NCI-H2107 treated with DMSO at 0.1 percent for 48 hours (cell line): ENCODE data around the gene ABRACL.
"Not testable (repeated sequence)": the region's sequence is repeated elsewhere in the genome, so short reads cannot be mapped to it uniquely, and the experiment has no call there.

Source experiments
- DNase-seq: peaks from one replicate; lab custom pipeline; 2025; ENCODE audit not compliant: unreplicated experiment; lab: John Stamatoyannopoulos, UW

ABRACL gene, protein sequence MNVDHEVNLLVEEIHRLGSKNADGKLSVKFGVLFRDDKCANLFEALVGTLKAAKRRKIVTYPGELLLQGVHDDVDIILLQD

DNA sequence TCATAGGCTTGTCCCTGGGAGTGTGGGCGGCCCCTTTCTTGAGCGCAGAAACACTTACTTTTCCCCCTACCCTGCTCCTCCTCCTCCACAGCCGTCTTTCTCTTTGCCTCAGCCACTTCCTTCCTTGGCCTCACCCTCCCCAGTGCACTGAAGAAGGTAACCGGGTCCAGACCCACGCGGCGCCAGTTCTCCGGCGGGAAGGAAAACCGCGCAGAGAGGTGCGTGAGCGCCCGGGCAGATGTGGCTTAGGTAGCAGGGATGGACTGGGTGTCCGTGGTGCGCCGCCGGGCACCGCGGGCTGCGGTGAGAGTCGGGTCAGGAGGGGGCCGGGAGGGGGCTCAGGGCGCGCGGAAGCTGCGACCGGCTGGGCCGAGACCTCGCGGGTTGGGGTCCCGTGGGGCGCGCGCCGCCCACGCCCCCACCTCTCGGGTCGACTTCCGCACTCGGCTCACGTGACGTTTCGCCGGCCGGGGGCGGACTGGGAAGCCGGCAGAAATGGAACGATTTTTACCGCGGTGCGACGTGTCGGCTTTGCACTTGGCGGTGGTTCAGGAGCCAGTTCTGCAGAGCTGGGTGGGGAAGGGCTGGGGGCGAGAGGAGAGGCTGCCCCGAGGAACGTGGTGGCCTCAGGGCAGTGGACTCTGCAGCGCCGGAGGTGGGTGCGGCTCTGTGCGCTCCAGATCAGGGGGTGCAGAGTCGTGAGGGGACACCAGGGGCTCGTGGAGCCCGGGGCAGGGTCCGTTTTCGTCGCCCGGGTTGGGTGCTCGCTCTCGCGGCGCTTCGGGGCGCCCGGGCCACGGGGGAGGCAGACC, at the start of gene ABRACL:
Gene ABRACL (plus strand): TSS at position 88 of the 812 bp plus-strand sequence. CDS start 5,416 bp downstream, outside the sequence.
- no peak for DNase-seq

DNA sequence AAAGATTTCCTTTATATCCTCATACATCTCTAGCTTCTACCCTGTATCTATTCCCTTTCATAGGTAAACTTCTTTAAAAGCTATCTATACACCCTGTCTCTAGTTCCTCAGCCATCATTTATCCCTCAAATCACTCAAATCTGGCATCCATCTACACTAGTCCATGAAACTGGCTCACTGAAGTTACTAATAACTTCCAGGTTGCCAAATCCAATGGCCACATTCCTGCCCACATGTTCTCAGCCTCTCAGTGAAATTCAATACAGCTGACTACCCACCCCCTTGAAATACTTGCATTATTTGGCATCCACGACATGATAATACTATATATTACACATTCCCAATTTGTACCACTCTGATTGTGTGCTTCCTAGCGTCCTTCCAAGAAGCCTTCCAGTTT, 49.2 kb upstream of the ABRACL start:
- DNase-seq, result no peak

DNA sequence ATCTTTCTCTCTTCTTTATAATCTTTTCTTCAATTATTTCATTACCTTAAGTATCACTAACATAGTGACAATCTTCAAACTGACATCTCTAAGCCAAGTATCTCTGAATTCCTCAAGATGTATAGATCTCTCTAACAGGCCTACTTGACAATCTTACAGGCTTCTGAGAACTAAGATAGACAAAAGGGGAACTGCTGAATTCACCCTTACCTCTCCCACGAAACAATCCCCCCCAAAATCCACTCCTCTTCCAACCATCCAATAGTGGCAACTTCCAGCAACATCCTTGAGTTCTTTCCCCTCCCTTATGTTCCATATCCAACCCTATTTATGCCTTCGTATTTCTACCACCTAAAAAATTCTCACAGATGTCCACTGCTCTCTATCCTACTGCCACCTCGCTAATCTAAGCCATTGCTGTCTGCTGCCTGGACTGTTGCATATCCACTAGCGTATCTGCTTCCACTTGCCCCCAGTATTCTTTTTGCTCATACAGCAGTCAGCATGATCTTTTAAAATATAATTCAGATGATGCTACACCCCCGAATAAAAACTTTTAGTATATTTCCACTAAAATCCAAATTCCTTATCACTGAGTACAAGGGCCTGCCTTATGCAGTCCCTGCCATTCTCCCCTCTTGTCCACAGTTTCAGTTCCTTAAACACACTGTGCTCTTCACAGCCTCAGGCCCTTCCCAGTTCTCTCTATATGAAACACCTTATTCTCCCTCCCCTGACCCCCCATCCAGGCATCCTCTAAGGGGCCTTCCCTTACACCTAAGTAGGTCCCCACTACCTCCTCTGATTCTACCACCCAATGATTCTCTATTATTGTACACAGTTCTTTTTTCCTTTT, 48.5 kb upstream of the ABRACL start:
- no peak for DNase-seq

DNA sequence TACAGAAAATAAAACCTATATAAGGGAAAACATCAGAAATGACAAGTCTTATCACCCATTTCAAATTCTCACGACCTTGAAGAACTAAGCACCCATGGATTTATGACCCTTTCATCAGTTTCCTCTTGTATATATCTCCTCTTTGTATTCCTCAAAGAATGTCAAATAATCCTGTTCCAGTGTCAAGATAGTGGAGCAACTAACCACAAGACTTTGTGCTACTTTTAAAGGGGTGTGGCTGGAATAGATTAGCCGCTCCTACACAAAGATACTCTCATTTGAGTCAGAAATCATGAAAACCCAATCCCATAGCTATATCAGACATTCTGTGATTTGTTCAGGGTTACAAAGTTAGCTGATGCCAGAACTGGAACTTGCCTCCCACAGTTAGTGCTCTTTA, 47.1 kb upstream of the ABRACL start:
- no peak for DNase-seq

DNA sequence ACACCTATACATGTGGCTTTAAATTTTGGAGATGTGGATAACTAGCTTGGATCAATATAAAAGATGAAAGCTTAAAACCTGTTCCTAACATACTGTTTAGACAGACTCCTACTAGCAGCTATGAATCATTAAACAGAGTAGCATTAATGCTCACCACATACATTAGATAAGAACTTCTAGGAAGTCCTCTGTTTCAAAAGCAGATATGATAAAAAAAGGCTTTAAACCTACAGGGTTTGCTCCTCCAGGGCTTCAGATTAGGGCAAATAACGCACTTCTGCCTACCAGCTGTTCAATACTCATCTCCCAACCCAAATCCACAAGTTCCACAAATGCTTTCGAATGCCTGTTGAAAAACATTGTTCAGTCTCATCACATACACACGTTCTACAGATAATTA, 42.0 kb upstream of the ABRACL start:
- DNase-seq, result no peak

DNA sequence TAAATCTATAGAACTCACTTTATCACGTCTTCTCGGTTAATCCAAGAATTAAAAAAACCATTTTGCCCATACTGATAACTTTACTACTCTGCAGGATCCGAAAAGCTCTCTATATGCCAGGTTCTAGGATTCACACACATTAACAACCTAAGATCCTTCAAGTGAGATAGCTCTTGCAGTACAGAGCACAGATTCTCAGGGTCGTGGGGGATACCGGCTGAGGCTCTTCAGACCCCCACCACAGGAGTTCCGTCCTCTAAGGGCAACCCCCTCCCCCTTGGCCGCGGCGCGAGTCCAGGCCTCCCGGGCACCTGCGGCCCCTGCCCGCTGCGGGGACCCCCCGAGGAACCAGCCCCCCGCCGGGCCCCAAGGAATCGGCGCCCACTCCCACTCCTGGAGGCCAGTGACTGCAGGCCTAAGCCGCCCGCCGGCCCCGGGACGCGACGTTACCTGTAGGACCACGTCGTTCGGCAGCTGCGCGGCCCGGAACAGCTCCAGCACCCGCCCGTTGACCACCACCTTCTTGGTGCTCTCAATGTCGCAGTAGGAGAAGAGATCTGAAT, 41.4 kb upstream of the ABRACL start:
- DNase-seq, result no peak

DNA sequence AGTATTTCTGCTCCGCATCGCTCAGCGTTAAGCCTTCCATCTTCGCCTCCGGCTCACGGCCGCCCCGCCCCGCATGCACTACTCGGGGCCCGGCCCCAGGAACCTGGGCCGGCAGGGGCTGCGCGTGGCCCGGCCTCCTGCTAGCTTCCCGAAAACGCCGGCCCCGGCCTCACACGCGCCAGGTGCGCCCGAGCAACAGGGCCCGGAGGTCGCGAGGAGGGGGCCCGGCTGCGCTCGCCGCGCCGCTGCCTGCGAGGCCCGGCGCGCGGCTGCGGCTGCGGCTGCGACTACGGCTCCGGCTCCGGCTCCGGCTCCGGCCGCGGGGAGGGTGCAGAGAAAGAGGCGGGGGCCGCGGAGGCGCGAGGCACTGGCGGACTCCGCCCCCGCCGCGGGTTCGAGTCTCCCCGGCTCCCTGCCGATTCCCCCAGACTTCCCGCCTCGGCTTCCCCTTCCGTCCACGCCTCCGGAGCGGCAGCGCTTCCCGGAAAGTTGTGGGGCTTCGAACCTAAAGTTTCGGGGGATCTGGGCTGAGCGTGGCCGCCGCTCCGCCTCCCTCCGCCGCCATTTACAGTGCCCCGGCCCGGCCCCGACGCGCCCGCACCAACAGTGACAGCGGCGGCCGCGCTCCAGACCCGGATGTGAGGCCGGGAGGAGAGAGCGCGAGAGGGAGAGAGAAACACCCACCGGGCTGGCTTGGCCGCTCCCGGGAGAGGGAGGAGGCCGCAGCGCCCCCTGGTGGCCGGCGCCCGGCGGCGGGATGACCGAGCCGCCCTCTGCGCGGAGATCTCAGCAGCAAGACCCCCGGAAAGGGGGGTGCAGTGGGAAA, 40.7 kb upstream of the ABRACL start, which contains the start of gene REPS1:
Gene REPS1 (minus strand): TSS at position 611 of the 826 bp plus-strand sequence. CDS start 571 bp downstream, at position 40.
- DNase-seq, result peak; percentile 77

DNA sequence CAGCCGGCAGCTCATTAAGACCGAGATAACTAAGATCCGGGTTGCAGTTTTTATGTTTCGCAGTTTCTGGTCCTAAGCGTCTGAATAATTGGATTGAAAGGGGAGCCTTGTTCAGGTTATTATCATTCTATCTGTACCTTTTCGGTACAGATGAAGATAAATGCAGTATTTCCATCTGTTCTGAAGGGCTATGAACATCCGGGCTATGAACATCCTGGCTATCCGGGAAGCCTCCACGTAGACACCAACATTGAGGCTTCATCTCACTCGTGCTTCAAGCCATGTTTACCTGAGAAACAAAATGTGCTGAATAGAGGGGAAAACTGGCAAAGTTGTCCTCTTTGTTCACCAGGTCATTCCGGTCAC, 40.1 kb upstream of the ABRACL start:
- DNase-seq, result peak; percentile 47

DNA sequence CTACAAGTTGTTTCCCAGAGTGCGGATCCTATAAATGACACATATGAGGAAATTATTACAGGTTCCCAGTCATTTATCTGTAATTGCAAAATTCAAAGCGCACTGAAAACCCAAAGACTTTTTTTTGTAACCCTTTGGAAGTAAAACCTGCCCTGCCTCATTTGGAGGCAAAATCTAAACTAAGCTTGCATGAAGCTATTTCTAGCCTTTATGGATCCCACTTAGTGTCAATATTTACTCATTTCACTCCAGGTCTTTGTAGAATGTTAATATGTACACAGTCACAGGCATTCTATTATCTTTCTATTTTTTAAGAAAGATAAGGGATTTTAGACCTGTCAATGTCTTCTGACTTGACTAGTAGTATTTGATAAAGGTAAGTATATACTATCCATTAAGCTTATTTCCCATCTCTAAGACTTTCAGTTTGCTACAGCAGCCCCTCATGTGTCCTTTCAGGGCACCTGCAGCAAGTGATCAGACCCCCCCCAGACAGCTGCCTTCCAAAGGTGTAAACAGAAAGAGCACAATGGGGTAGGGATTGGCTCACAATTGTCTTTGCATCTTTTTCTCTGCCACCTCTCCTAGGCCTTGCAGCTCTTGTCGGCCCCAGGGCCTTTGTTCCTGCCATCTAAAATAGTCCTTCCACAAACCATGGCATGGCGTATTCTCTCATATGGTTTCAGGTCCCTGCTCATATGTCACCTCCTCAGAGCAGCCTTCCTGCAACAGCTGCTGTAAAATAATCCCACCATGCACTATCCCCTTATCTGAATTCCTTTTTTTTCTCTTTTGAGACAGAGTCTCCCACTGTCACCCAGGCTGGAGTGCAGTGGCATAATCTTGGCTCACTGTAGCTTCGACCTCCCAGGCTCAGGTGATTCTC, 39.2 kb upstream of the ABRACL start:
- DNase-seq, result no peak

DNA sequence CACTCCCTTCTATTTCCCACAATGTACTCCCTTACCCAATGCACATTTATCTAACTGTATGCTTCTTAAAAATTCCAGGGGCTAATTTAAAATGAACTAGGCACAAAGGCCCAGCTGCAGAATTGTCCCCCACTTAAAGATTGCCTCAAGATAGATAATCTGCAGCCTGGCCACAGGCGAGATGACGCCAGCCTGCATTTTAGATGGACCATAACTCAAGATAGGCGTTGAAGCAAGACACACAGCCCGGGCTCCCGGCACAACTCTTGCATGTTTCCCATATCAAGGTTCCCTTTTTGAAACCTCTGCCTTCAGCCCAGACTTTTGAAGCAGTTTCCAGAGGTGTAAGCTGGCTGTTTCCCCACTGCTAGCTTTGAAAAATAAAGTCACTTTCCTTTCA, 37.3 kb upstream of the ABRACL start:
- DNase-seq, result no peak

DNA sequence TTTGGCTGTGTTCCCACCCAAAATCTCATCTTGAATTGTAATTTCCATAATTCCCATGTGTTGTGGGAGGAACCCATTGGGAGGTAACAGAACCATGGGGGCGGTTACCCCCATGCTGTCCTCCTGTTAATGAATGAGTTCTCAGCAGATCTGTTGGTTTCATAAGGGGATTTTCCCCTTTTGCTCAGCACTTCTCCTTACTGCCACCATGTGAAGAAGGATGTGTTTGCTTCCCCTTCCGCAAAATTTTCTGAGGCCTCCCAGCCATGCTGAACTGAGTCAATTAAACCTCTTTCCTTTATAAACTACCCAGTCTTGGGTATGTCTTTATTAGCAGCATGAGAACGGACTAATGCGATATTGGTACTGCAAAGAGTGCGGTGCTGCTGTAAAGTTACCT, 35.6 kb upstream of the ABRACL start:
- DNase-seq, result not testable (repeated sequence)

DNA sequence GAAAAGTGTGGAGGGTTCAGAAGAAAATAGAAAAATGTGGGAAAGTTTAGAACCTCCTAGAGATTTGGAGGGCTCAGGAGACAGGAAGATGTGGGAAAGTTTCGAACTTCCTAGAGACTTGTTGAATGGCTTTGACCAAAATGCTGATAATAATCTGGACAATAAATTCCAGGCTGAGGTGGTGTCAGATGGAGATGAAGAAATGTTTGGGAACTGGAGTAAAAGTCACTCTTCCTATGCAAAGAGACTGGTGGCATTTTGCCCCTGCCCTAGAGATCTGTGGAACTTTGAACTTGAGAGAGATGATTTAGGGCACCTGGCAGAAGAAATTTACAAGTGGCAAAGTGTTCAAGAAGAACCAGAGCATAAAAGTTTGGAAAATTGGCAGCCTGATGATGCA, 35.1 kb upstream of the ABRACL start:
- DNase-seq, result not testable (repeated sequence)

DNA sequence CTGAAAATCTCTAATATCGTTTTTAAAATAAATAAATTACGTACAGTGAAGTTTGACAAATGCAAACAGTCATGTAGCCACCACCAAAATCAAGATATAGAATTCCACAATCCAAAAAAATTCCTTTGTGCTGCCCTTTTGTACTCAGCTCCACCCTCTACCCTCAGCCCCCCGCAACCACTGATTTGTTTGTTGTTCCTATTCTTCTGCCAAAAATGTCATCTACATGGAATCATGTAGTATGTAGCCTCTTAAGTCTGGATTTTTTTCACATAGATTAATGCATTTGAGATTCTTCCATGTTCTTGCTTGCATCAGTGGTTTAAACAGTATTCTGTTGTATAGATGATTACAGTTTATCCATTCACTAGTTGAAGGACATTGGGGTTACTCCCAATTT, 32.0 kb upstream of the ABRACL start:
- DNase-seq, result no peak

DNA sequence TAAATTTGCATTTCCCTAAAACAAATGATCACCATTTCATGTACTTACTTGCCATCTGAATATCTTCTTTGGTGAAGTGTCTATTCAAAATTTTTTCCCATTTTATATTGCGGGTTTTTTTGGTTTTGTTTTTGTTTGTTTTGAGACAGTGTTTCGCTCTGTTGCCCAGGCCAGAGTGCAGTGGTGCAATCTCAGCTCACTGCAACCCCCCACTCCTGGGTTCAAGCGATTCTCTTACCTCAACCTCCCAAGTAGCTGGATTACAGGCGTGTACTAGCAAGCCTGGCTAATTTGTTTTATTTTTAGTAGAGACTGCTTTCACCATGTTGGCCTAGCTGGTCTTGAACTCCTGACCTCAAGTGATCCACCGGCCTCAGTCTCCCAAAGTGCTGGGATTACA, 31.4 kb upstream of the ABRACL start:
- no peak for DNase-seq

DNA sequence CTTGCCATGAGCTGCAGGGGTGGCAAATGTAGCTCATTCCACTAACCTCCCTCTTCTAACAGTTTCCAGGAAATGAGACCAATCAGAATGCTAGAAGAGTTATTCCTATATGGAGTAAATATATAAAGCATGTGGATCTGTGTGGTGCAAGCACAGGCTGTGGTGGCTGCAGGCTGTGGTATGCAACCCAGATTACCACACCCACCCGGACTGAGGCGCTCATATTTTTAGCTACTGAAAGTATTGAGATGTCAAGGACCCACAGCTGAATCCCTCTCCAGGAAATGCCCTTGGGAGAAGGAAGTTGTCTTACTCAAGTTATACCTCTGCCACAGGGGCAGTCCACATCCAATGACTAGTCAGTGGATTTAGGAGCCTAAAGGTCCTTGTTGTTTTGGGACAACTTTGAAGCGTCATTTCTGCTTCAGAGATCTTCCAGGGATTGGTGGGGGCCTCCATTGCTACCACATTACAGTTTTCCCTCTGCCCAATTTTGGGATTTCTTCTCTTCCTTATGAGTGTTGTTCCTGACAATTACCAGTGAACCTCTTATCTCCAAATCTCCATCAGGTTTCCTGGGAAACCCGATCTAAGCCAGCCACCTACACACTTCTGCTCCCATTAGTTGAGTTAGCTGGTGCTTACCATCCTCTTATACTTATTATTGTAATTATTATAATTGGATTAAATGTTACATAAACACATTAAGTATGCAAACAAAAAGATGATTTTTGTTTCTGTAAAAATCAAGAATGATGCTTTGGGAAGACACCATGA, 28.4 kb upstream of the ABRACL start:
- DNase-seq, result no peak

DNA sequence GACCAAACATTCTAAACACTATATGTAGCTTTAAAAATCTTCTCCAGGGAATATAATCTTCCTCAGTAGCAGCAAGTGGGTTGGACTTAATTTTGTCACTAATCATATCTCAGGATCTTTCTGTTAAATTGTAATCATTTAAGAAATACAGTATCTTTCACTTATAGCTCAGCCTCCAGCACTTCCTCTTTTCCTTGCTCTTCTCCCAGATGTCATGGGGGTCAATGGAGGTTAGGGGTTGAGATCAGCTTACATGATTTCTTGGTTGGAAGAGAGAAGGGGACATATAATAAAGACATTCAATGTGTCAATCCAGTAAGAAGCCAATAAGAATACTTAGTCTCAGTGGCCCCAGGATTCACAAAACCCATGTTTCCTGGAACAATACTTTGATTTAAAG, 24.8 kb upstream of the ABRACL start:
- DNase-seq, result no peak

DNA sequence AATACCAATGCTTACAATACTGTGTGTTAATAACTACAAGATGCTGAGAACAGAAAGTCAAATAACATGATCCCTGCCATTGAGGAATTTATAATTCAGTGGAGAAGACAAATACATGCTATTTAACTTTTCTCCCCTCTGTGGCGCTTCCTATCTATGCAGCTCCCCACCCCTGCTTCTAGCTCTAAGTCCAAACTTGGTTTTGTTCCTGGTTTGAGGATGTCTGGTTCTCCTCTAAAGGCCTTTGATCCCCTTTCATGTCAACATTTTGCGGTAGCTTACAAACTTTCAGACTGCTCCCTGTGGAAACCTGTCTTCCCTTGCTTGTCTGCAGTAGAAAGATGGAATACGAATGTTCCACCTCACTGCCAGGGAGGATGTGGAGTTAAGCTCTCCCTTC, 22.1 kb upstream of the ABRACL start:
- DNase-seq, result no peak

DNA sequence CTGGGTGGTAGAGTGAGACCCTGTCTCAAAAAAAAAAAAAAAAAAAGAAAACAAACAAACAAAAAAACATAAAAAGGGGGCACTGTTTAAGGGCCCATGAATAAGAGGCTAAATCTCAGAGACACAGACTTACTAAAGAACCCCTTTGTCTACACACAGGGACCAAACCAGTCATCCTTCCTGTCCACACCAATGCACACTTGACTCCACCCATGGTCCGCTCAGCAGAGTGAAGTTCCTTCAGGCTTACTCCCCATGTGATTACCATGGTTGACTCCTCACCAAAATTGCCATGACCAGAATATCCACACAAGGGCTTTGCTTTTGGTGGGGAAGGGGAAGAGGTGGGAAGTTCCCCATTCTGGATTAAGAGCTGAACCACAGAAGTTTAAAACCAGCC, 21.1 kb upstream of the ABRACL start:
- DNase-seq, result no peak

DNA sequence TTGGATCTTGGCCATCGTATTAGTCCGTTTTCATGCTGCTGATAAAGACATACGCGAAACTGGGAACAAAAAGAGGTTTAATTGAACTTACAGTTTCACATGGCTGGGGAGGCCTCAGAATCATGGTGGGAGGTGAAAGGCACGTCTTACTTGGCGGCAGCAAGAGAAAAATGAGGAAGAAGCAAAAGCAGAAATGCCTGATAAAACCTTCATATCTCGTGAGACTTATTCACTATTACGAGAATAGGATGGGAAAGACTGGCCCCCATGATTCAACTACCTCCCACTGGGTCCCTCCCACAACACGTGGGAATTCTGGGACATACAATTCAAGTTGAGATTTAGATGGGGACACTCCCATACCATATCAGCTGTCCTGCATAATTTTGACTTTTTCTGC, 20.4 kb upstream of the ABRACL start:
- no peak for DNase-seq
